HG03066 (cell line): Measurements from ENCODE around the gene RASIP1.

Experiments
- ATAC-seq: cut with Tn5 transposase; IDR thresholded peaks from one replicate; pipeline ENCODE4 v1.9.1; 2021; ENCODE audit warnings: low read depth; ENCODE audit not compliant: unreplicated experiment

Gene RASIP1

DNA sequence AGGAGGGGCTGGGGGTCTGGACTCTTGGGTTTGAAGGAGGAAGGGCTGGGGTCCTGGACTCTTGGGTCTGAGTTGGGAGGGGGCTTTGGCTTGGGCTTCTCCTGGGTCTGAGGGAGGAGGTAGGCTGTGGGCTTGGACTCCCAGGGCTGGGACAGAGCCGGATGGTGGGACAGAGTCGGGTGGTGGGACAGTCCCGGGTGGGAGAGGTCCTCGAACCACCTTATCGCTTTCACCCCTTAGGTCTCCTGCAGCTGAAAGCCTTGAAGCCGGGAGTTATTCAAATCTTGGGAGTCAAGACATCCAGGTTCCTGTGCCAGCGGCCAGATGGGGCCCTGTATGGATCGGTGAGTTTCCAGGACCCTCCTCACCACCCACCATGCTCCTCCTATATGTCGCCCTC is 16.3 kb upstream of the RASIP1 start:
- no peak for ATAC-seq

DNA sequence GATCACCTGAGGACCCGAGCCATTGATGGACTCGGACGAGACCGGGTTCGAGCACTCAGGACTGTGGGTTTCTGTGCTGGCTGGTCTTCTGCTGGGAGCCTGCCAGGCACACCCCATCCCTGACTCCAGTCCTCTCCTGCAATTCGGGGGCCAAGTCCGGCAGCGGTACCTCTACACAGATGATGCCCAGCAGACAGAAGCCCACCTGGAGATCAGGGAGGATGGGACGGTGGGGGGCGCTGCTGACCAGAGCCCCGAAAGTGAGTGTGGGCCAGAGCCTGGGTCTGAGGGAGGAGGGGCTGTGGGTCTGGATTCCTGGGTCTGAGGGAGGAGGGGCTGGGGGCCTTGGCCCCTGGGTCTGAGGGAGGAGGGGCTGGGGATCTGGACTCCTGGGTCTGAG is 15.8 kb upstream of the RASIP1 start:
- no peak for ATAC-seq

DNA sequence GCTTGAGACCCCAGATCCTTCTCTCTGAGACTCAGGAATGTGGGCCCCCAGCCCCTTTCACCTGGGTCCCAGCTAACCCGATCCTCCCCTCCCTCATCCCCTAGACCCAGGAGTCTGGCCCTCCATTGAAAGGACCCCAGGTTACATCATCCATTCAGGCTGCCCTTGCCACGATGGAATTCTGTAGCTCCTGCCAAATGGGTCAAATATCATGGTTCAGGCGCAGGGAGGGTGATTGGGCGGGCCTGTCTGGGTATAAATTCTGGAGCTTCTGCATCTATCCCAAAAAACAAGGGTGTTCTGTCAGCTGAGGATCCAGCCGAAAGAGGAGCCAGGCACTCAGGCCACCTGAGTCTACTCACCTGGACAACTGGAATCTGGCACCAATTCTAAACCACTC is 15.4 kb upstream of the RASIP1 start:
- ATAC-seq = no peak

DNA sequence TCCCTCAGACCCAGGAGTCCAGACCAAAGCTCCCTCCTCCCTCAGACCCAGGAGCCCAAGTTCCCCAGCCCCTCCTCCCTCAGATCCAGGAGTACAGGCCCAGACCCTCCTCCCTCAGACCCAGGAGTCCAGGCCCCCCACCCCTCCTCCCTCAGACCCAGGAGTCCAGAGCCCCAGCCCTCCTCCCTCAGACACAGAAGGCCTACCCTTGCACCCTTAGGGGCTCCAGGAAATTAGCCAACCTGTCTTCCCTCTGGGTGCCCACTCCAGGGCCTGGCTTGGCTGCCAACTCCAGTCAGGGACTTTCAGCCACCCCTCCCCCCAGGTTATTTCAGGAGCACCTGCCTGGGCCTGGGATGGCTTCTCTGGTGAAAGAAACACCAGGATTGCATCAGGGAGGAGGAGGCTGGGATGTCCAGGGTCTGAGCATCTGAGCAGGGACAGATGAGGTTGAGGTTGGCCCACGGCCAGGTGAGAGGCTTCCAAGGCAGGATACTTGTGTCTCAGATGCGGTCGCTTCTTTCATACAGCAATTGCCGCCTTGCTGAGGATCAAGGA is 14.8 kb upstream of the RASIP1 start, which contains the start of gene FGF21:
FGF21 (plus strand) TSS at position 441 of the 558 bp plus-strand sequence. CDS start 713 bp downstream, outside the sequence.
- ATAC-seq = no peak

DNA sequence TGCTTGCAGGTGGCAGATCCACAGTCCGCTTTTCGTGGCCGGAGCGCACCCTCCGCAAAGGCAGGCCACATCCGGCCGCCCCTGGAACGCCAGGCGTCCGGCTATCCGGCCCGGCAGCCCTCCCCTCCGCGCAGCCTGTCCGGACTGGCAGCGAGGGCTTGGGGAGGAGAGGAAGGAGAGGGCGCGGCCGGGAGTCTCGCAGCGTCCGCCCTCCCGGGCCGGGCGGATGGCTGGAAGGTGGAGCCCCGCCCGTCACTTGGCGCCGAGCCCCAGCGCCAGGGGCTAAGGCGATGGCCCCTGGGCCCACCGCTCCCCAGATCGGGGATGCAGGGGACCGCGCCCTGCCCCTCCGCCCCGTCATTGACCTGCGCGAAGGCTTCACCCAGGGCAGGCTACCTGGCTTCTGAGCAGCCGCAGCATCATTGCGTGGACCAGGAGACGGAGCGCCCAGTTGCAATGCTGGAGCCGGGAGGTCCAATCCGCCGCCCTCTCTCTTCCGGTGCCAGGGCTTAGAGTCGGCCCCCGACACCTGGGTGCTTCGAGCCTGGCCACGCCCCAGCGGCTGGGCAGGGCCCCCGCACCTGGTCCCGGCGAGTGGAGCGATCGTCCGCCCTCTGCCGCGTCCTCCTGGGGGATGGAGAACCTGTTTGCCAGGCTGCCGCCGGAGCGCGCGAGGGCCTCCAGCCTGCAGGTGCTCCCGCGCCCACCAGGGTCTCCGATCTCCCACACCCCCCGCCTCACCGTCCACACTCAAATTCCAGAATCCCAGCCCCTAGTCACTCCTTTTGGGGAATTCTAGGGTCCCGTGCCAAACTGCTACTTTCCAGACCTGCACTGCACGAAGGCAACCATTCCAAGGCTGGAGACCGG is 12.3 kb upstream of the RASIP1 start, which contains the start of gene FUT1:
FUT1 (minus strand) TSS at position 146 of the 870 bp plus-strand sequence. CDS start 1,360 bp downstream, outside the sequence.
- ATAC-seq = no peak

DNA sequence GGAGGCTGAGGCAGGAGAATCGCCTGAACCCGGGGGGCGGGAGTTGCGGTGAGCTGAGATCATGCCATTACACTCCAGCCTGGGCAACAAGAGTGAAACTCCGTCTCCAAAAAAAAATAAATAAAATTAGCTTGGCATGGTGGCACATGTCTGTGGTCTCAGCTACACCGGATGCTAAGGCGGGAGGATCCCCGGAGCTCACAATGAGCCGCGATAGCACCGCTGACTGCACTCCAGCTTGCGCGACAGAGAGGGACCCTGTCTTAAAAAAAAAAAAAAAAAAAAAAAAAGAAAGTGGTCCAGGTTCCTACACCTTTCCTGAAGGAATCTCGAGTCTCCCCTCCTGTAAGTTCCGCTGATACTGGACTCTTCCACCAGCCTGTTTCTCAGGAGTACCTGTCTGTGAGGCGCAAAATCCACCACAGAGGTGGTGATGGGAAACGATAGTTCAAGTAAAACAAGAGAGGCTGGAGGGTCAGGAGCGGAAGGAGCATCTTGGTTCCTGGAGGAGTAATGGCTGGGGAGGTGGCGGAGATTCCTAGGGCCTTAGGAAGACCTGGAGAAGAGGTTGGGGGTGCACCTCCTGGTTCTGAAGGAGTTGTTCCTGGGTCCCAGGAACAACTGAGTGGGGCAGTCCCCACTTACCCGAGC is 11.6 kb upstream of the RASIP1 start:
- ATAC-seq = no peak

DNA sequence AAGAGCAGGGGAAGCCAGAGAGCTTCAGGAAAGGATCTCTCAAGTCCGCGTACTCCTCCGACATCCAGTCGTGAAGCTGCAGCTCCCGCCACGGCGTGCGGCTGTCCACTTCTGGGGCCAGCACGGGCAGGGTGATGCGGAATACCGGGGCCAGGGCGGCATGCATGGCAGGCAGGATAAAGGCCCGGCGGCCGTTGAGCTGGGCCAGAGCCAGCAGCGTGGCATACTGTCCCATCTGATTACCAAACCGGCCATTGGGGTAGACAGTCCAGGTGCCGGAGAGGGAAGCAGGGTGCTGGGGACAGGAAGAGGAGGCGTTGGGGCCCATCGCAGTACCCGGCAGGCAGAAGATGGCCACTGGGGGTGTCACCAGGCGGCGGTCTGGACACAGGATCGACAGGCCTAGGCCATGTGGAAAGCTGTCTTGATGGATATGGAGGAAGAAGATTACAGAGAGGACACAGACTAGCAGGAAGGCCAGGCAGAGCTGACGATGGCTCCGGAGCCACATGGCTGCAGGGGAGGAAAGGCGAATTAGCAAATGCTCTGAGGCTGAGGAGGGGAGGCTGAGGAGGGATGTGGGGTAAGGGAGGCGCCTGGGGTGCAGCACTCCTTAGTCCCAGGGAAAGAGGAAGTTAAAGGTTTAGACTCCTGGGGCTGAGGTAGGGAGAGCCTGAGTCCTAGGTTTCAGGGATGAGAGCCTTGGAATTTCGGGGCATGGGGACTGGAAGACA is 10.5 kb upstream of the RASIP1 start:
- ATAC-seq = no peak

DNA sequence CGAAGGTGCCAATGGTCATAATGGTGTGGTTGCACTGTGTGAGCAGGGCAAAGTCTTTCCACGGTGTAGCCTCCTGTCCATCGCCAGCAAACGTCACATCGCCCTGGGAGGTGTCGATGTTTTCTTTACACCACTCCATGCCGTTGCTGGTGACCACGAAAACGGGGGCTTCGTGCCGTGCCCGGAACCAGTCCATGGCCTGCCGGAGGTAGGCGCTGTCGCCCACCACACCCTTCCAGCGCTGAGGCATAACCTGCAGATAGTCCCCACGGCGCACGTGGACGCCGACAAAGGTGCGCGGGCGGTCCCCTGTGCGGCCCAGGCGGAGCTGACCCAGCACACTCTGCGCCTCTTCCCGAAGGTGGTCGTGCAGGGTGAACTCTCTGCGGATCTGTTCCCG is 9.9 kb upstream of the RASIP1 start:
- ATAC-seq = no peak

DNA sequence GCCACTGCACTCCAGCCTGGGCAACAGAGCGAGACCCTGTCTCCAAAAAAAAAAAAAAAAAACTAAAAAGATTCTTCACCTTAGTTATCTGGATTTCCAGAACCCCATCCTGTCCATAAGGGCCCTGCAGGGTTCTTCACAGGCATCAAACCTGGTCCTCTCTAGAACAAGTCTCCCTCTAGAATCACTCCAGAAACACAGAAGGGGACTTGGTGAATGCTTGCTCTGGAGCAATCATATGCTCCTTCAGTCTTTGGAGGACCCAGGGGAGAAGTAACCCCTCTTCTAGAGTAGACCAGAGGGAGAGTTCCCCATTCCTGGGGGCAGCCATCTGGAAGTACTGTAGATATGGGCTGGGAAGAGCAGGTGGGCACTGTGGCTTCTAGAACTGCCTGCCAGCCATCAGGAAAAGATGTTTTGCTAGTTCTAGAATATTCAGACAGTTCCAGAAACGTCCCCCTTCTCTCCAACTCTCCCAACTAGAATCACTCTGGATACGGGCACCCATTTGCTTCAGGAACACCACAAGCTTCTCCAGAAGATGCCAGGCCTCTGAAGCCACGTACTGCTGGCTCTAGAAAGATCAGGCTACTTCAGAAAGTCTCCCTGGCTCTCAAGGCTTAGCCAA is 9.3 kb upstream of the RASIP1 start:
- no peak for ATAC-seq

DNA sequence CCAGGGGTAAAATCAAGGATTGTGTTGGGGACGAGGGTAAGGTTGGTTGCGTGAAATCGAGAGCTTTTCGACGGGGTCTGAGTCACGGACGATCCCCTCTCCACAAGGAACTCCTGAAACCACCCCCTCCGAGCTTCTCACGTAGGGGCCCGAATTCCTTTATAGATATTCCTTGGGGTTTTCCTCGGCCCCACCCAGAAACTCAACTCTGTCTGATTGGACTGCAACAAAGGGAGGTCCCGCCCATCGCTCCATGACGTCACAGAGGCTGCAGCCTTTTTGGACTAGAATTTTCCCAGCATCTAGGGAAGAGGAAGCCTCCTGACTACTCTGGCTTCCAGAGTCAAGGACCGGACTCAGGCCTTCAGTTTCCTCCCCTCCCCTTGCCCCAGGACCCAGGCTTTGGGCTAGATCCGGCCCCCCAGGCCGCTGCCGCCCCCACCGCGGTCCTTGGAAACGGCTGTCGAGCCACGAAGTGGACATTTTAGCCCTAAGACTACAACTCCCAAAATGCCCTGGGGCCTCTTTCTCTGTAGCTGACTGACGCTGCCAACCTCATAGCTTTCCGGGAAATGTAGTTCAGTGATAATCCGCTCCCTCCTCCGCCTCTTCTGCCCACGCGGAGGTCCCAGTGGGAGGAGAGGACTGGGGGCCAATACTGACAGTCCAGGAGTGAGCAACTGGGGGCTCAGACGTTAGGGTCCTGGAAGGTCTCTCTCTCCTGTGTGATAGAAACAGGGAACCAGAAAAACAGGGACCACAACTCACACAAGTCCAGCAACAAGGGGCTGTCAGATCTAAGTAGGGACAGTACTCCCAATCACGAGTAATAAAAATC is 6.5 kb upstream of the RASIP1 start, which contains the start of gene IZUMO1:
IZUMO1 (minus strand) TSS at position 172 of the 838 bp plus-strand sequence. CDS start 1,050 bp downstream, outside the sequence.
- ATAC-seq = no peak

DNA sequence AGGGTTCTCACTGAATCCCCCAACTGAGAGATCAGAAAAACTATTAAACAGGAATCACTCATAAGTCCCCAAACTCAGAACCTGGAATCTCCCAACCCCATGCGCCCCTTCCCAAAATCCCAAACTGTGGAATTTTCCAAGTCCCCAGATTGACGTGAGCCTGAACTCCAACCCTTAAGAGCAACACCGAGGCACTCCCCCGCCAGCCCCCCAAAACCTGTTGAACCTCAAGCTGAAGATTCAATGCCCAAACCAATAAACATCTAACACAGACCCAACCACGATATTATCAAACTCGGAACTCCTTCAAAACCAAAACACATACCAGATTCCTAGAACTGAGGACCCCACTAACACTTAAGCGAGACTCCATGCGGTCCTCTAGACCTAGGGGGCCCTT is 5.7 kb upstream of the RASIP1 start:
- no peak for ATAC-seq

DNA sequence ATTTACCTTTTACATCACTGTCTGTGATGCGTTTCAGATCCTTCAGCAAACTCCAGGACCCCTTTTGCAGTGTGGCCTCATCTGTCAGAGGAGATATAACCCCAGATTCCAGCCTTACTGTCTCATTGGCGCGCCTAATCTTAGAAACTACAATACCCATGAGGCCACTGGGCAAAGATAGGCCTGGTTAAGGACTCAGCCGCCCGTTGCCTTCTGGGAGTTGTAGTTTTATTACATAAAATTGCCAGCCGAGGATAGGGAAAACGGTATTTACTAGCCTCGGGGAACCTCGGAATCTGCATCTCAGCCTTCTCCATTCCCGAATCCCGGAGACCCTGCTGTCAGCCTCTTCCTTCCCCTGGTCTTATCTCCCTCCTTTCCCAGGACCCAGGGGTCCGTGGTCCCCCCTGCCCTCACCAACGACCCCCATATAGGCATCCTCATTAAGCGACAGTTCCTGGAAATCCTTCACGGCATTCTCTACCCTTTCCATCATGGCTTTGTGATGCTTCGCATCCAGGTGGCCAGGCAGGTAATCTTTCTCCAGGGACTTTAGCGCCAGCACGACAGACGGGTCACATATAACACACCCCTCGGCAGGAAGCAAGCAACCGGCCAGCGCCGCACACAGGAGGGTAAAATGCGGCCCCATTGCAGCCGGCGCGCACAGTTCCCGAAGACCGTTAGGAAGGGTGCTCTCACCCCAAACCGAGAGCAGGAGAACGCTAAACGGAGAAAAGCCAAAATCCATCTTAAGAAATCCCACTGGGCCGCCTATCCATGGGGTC is 5.0 kb upstream of the RASIP1 start:
- ATAC-seq = no peak

DNA sequence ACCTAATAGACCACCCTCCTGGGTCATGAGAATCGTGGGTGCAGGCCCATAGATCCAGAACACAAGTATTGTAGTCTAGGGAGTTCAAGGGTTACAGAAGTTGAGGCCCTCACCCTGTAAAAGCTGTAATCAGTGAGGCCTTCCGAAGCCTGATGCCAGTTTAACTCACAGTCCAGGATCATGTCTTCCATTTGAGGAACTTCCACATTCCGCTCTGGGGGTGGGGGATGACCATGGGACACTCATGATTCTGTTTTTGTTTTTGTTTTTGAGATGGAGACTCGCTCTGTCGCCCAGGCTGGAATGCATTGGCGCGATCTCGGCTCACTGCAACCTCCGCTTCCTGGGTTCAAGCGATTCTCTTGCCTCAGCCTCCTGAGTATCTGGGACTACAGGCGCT is 1.7 kb upstream of the RASIP1 start:
- no peak for ATAC-seq

DNA sequence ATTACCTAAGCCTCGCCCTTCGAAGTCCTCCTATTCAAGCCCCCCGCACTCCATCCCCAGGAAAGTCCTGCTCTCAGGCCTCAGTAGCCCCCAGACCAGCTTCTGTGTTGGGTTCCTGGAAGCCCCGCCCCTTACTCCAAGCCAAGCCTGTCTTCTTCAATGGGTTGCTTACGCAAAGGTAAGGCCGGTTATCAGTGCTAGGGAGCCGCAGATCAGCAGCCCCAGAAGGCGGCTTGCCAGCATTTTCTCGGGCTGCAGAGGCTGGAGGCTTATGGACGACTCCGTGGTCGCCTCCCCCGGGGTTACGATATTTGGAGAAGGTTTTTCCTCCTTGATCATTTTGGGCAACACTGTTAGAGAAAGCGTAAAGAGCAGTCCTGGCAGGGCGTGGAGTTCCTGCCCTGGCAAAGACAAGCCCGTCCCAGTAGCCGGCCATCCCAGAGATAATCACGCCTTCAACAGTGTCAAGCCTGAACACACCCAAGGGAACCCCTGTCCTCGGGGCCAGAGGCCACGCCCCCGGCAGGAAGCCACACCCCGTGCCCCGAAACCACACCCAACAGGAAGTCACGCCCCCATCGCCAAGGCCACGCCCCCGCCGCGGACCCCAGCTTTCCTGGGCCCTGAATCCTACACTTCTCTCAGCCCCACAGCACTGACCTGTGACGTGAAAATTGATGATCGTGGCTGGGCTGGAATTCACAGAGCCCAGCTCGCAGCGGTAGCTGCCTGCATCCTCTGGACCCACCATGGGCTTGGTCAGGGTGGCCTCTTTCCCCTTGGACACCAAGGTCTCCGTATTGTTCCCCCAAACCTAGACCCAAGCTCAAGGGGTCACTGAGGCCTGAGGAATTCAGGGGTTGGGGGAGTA is 954 bp upstream of the RASIP1 start:
- no peak for ATAC-seq

DNA sequence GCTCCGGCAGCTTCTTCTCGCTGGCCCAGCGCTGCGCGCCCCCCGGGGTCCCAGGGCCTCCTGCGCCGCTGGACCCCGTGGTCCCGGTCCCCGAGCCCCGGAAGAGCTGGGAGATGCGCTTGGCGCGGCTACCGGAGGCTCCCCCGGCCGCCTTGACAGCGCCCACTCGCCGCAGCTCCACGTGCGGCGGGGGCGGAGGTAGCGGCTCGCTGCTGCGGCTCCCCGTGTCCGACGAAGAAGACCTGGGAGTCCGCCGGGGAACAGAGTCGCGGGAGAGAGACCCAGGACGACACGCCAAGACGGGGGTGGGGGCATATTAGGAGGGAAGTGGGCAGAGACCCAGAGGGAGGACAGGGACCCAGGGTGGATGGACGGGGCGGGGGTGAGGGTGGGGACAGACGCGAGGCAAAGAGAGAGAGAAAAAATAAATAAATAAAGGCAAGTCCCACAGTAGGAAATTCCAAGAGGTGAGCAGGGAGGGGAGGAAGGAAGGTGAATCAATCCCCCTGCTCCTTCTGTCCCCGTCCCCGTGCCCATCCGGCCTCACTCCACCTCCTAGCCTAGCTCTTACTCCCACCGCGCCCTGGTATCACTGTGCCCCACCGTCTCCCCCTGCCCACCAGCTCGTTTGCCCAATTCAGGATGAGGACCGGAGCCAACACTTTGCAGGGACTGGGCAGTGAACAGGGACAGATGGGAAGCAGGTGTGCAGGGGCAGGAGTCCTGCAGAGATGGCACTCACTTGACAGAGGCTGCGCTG is 826 bp downstream of the RASIP1 start:
- no peak for ATAC-seq

DNA sequence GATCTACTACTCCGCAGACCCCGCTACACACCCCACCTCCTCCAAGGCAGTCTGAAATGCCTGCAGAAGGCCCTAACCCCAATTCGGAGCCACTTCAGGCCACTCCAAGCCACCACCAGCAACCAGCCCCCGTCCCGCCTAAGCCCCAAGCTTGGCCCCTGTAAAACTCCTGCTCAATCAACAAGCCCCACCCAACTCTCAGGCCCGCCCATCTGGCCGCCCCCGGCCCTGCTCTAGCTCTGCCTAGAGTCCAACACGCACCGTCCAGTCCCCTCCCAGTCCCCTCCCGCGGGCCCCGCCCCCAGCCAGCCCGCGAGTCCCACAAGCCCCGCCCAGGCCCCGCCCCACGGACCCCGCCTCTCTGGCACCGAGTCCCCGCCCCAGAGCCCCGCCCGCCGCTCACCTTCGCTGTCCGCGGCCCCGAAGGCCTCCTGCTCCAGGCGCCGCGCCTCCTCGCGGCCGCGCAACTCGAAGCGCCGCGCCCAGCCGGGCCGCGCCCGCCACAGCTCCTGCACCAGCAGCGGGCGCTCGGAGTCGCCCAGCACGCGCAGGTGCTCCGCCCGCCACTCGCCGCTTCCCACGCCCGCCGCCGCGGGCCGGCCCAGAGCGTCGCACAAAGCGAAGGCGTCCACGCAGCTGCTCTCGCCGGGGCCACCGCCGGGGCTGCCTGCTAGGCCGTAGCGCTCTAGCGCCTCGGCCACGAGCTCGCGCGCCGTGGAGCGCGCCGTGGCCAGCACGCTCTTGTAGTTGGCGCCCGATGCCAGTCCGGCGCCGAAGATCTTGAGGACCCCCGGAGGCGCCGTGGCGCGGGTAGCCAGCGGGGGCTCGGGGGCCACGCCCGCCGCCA is 1.6 kb downstream of the RASIP1 start:
- peak; percentile 74 for ATAC-seq
